ENCODE results near the gene FHIT.

The FHIT gene

GRCh38 chr3:60056404-60056803 is 1194.8 kb downstream of the FHIT start:
- TF ChIP-seq GATA2 (IDR thresholded peaks at IDR 0.05; ENCODE audit: low read depth, low read length) = peak; percentile 46; the same call in 1 of the 2 replicates
- TF ChIP-seq GATA3 (IDR thresholded peaks at IDR 0.05; ENCODE audit: low read depth, low read length) = no peak

GRCh38 chr3:60055765-60056164 is 1195.5 kb downstream of the FHIT start:
- TF ChIP-seq GATA2 (IDR thresholded peaks at IDR 0.05; ENCODE audit: low read depth, low read length) = no peak
- TF ChIP-seq GATA3 (IDR thresholded peaks at IDR 0.05; ENCODE audit: low read depth, low read length) = no peak

- no peak for TF ChIP-seq GATA2 (IDR thresholded peaks at IDR 0.05; ENCODE audit: low read depth, low read length)
- TF ChIP-seq GATA3 (IDR thresholded peaks at IDR 0.05; ENCODE audit: low read depth, low read length) = no peak
These were observed 1197.6 kb downstream of the FHIT start for GRCh38 chr3:60053526-60054265.

- TF ChIP-seq GATA2 (IDR thresholded peaks at IDR 0.05; ENCODE audit: low read depth, low read length) (no peak), GATA3 (IDR thresholded peaks at IDR 0.05; ENCODE audit: low read depth, low read length) (no peak)
These were observed 1202.8 kb downstream of the FHIT start for GRCh38 chr3:60048447-60048848.

GRCh38 chr3:60047426-60048200 is 1203.6 kb downstream of the FHIT start:
- no peak for TF ChIP-seq GATA3 (IDR thresholded peaks at IDR 0.05; ENCODE audit: low read depth, low read length)
- TF ChIP-seq GATA2 (IDR thresholded peaks at IDR 0.05; ENCODE audit: low read depth, low read length) = no peak

GRCh38 chr3:60046210-60046609 is 1205.0 kb downstream of the FHIT start:
- no peak for TF ChIP-seq GATA2 (IDR thresholded peaks at IDR 0.05; ENCODE audit: low read depth, low read length)
- TF ChIP-seq GATA3 (IDR thresholded peaks at IDR 0.05; ENCODE audit: low read depth, low read length) = no peak

- no peak for TF ChIP-seq GATA2 (IDR thresholded peaks at IDR 0.05; ENCODE audit: low read depth, low read length)
- no peak for TF ChIP-seq GATA3 (IDR thresholded peaks at IDR 0.05; ENCODE audit: low read depth, low read length)
These were observed 1205.6 kb downstream of the FHIT start for GRCh38 chr3:60045686-60046085.

- TF ChIP-seq GATA2 (IDR thresholded peaks at IDR 0.05; ENCODE audit: low read depth, low read length) = no peak
- no peak for TF ChIP-seq GATA3 (IDR thresholded peaks at IDR 0.05; ENCODE audit: low read depth, low read length)
These were observed 1214.4 kb downstream of the FHIT start for GRCh38 chr3:60036803-60037202.

GRCh38 chr3:60033901-60034453 is 1217.3 kb downstream of the FHIT start:
- TF ChIP-seq GATA3 (IDR thresholded peaks at IDR 0.05; ENCODE audit: low read depth, low read length) (no peak), GATA2 (IDR thresholded peaks at IDR 0.05; ENCODE audit: low read depth, low read length) (no peak)

GRCh38 chr3:60030982-60031381 is 1220.3 kb downstream of the FHIT start:
- TF ChIP-seq GATA2 (IDR thresholded peaks at IDR 0.05; ENCODE audit: low read depth, low read length) (no peak), GATA3 (IDR thresholded peaks at IDR 0.05; ENCODE audit: low read depth, low read length) (no peak)

- TF ChIP-seq GATA3 (IDR thresholded peaks at IDR 0.05; ENCODE audit: low read depth, low read length) (no peak), GATA2 (IDR thresholded peaks at IDR 0.05; ENCODE audit: low read depth, low read length) (no peak)
These were observed 1223.0 kb downstream of the FHIT start for GRCh38 chr3:60028233-60028632.

GRCh38 chr3:60027335-60027734 is 1223.9 kb downstream of the FHIT start:
- no peak for TF ChIP-seq GATA2 (IDR thresholded peaks at IDR 0.05; ENCODE audit: low read depth, low read length)

GRCh38 chr3:60025096-60026050 is 1225.9 kb downstream of the FHIT start:
- TF ChIP-seq GATA2 (IDR thresholded peaks at IDR 0.05; ENCODE audit: low read depth, low read length) (no peak), GATA3 (IDR thresholded peaks at IDR 0.05; ENCODE audit: low read depth, low read length) (no peak)

- TF ChIP-seq GATA2 (IDR thresholded peaks at IDR 0.05; ENCODE audit: low read depth, low read length) = no peak
- no peak for TF ChIP-seq GATA3 (IDR thresholded peaks at IDR 0.05; ENCODE audit: low read depth, low read length)
These were observed 1226.9 kb downstream of the FHIT start for GRCh38 chr3:60024400-60024799.

Data from SH-SY5Y (cell line).